Mesenteric fat pad (tissue), 1 donor: ENCODE results near the gene TAS1R1. TPM values are rescaled to one million over a fixed set of nuclear protein-coding genes. Genes with fewer than 3 reads are reported as not detected.
"Not testable (repeated sequence)": the region's sequence is repeated elsewhere in the genome, so short reads cannot be mapped to it uniquely, and the experiment has no call there.

Source experiments
- DNase-seq: peaks from one replicate; pipeline ENCODE4 v3.0.0-alpha.2; 2020; ENCODE audit warnings: low spot score
- total RNA-seq: library from RNA; stranded (reverse); fragmentation: NEBNext Ultra II Directional; extraction: Animal tissue kit (Norgen Biotek cat#: 25700); gene quantifications from one replicate; pipeline ENCODE4 v1.2.1, GENCODE V29; 2021
- donor health status: DM: yes; HTN: yes; CAD: no.

TAS1R1 gene
- total RNA-seq, 1 donor from 2014 or later, result not detected

DNA sequence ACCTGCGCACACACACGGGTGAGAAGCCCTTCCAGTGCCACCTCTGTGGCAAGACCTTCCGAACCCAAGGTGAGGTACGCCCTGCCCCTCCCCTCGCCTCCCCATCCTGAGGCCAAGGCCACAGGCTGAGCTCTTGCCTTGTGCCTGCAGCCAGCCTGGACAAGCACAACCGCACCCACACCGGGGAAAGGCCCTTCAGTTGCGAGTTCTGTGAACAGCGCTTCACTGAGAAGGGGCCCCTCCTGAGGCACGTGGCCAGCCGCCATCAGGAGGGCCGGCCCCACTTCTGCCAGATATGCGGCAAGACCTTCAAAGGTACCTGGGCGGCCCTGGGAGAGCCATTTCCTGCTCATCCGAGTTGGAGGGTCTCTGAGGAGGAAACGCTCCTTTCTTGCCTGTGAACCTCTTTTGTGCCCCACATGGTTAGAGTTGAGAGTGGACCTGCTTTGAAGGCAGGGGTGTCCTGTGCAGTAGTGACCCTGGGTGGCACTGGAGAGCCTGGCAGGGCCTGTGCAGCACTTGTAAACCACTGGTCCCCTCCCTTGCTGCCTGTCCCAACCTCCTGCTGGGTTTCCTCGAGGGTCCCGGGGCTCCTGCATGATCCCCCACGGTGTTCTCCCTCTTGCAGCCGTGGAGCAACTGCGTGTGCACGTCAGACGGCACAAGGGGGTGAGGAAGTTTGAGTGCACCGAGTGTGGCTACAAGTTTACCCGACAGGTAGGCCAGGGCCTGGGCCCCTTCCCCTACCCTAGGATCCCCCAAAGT lies 33.2 kb downstream of the TAS1R1 start:
- no peak for DNase-seq

DNA sequence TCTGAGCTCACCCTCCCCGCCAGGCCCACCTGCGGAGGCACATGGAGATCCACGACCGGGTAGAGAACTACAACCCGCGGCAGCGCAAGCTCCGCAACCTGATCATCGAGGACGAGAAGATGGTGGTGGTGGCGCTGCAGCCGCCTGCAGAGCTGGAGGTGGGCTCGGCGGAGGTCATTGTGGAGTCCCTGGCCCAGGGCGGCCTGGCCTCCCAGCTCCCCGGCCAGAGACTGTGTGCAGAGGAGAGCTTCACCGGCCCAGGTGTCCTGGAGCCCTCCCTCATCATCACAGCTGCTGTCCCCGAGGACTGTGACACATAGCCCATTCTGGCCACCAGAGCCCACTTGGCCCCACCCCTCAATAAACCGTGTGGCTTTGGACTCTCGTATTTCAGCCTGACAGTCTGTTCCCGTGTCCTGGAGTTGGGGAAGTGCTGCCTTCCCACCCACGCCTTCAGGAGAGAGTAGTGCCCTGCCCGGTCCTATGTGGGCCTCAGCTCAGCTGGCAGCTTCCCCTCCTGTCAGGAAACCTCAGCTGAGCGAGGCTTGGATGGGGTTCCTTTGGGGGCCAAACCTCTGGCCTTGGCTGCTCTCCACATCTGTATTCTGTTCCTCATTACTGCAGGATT lies 33.9 kb downstream of the TAS1R1 start:
- no peak for DNase-seq

- no peak for DNase-seq
Observed at GRCh38 chr1:6590046-6590445, 34.9 kb downstream of the TAS1R1 start.

DNA sequence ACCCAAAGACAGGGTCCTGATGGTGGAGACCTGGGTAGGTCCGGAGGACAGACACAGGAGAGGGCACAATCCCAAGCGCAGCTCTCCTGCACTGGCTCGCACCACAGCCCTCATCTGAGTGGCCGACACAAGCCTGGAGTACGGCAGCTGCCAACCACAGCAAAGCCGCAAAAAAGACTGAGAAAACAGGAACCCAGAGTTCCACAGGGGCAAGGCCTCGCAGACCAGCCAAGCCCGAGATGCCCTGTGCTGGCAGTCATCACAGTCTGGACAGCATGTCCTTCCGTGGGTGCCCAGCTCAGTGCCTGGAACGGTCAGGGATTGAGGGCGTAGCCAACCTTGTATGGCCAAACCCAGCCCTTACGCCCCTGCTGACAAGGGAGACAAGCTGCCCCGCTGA lies 36.1 kb downstream of the TAS1R1 start:
- no peak for DNase-seq

GRCh38 chr1:6591644-6592043 lies 36.5 kb downstream of the TAS1R1 start:
- no peak for DNase-seq

- DNase-seq, result no peak
Observed at GRCh38 chr1:6592441-6592840, 37.3 kb downstream of the TAS1R1 start.

- DNase-seq, result no peak
Observed at GRCh38 chr1:6592865-6593593, 37.9 kb downstream of the TAS1R1 start.

- DNase-seq, result no peak
Observed at GRCh38 chr1:6593810-6594209, 38.7 kb downstream of the TAS1R1 start.

DNA sequence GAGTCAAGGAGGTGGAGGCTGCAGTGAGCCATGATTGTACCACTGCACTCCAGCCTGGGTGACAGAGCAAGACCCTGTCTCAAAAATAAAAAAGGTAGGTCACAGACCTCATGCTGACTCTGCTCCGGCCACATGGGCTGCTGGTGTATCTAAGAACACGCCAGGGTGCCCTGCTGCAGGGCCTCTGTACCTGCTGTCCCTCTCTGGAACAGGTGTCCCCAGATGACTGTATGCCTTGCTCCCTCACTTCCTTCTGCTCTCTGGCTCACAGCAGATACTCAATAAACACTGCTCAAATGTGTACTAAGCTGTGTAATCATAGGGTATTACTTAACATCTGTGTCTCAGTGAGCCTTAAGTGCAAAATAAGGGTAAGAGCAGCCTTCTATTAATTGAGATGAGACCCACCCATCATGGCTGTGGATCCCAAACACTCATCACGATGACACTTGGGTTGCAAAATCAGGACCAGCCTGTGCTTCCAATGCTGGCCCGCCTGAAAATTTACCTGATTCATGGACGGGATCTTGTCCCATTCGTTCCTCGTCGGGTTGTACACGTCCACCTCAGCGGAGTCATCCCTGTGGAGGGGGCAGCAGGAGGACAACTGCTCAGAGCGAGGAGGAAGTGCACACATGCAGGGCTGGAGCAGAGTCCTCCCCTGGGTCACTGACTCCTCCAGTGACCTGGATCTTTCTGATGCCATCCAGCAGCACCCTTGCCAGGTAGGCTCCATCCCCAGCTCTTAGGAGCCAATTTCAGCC lies 40.1 kb downstream of the TAS1R1 start:
- DNase-seq, result no peak

DNA sequence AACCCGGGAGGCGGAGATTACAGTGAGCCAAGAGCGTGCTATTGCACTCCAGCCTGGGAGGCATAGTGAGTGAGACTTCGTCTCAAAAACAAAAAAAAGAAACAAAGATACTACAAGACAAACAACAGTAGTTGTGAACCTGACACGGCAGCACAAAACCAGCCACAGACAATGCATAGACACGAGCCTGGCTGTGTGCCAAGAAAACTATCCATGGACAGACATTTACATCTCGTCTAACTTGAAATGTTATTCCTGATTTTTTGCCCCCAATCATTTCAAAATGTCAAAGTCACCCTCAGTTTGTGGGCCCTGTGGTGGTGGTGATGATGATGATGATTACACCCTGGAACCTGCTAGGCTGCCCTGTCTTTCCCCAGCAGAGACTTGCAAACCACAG lies 41.2 kb downstream of the TAS1R1 start:
- no peak for DNase-seq

DNA sequence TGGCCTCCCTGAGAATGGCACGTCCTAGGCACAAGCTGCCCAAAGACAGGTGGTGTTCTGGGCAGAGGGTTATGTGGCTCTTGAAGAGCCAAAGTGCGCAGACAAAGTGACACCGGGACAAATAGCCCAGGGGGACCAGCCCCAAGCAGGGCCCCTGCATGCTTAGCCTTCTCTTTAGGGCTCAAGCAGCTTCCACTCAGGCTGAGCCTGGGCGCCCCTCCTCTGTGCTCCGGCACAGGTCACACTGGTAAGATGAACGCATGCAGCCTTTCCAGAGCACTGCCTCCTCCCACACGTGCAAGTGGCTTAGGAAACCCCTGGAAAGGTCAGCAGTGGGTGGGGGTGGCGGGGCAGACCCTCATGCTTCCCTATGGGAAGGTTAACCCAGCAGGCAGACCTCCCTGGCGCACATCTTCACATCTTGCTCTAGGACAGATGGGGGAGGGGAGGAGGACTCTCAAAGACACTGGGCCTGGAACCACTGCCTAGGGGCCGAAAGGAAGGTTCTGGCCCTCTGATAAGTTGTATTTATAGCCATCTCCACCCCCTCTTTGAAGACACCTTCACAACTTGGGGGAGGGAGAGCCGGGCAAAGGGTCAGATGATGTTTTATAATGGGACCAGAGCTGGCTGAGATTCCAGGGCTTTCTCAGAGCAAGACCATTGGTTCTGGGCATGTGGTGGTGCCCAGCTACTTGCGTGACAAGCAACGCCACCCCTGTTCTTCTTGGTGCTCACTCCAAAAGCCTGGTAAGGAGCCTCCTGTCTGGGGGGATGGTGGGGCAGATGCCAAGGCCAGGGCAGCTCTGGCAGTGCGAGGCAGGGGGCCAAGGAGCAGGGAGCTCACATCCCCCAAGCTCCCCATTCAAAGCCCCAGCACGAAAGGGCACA lies 42.0 kb downstream of the TAS1R1 start:
- no peak for DNase-seq

DNA sequence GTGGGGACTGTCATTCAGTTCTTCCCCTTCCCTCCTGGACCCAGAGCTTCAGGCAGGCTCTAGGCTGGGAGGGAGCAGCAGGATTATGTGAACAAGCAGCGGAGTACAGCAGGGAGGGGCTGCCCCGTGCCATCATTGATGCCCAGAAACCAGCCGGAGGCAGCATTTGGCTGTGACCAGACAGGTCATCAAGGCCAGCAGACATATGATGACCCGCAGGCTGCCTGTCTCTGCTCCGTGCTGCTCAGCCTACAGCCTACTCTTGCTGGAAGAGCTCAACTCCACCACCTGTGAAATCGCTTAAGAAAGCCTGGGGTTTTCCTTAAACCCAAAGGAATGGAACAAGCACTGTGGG lies 42.6 kb downstream of the TAS1R1 start:
- no peak for DNase-seq

DNA sequence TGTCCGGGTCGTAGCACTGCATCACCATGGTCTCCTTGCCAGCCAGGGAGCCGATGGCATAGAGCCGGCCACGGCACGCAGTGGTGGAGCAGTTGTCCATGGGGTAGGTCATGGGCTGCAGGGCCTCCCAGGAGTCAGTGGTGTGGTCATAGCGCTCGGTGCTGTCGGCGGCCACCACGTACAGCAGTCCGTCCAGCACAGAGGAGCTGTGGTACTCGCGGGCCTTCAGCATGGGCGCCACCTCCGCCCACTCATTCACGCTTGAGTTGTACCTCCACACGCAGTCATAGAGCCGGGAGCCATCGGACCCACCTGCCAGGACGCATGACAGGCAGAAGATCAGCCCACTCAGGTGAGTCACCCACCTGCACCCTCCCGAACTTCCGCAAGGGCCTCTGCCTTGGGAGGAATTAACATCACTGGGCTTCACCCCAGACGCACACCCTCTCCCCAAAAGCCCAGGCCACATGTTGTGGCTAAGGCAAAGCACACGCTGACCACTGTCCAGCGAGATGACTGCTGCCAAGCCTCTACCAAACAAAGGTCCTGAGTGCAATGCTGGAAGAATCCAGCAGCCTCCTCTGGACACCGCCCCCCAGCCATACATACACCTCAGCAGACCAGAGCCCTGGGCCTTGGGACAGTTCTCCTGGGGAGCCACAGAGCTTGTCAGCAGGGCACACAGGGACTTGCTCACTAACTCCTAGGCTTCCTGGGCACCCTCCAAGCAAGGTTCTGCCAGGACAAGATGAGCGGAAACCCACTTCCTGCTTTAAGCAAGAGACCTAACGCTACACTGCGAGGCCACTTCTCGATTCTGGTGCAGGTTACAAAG lies 44.3 kb downstream of the TAS1R1 start:
- DNase-seq, result no peak

DNA sequence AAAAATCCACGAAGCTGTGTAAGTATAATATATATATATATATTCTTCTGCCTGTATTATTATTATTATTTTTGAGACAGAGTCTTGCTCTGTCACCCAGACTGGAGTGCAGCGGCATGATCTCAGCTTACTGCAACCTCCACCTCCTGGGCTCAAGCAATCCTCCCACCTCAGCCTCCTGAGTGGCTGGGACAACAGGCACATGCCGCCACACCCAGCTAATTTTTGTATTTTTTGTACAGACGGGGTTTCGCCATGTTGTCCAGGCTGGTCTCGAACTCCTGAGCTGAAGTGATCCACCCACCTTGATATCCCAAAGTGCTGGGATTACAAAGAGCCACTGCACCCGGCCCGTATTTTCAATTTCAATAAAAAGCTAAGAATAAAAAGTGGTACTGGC lies 44.9 kb downstream of the TAS1R1 start:
- DNase-seq, result not testable (repeated sequence)

DNA sequence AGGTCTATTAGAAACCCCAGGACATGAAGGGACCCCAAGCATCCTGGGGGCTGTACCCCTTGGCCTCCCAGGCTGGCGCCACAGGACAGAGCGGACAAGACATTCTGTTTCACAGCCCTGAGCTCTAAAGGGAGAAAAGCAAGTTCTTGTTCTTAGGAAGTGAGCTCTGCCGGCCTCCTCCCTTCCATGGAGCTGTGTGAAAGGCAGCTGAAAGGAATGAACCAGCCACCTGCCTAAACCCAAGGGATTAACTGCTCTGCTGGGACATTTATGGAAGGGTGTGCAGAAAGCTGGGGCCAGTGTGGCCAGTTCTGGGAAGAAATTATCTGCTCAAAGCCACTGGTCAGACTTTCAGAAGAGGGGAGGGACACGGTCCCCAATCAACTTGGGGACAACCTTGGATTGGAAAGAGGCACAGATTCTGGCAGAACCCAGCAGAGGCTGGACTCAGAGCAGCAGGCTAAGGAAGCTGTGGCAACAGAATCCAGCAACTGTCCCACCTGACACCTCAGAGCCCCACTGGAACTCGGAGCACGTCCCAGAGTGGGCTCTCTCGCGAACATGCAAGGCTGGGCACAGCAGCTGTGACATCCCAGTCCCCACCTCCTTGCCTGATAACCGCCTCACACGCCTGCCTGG lies 45.4 kb downstream of the TAS1R1 start:
- DNase-seq, result no peak

DNA sequence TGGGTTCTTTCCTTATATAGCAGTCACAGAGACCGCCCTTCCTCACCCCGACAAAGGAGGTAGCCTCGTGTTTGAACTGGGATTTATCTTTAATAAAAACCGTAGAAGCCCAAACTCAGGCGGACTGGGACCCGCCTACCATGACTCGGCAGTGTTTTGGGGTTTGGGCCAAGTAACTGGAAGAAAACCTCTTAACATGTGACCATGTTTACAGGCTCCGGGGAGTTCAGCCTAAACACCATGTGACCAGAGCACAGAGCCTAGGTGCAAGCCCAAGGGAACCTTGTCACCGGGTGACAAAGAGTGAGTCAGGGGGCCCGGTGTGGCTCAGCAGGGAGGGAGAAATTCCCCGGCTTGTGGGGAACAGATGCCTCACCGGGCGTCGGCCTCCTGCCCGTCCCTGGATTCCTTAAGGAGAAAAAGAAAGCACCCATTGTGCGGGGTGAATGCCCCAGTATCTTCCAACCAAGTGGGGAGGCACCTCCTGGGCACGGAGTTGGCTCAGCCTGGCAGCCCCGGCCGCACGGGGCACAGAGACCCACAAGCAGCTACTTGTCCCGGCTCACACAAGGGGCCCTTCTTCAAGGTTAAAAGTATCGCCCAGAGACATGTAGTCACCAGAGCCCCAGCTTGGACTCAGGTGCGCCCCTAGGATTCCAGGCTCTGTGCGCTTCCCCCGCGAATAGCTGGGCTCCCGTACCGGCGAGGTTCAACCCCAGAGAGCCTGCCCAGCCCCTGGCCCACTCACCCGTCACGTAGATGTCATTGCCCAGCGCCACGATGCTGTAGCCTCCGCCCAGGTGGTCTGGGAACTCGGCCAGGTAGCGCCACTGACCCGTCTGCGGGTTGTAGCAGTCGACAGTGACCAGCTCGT lies 46.2 kb downstream of the TAS1R1 start:
- no peak for DNase-seq

DNA sequence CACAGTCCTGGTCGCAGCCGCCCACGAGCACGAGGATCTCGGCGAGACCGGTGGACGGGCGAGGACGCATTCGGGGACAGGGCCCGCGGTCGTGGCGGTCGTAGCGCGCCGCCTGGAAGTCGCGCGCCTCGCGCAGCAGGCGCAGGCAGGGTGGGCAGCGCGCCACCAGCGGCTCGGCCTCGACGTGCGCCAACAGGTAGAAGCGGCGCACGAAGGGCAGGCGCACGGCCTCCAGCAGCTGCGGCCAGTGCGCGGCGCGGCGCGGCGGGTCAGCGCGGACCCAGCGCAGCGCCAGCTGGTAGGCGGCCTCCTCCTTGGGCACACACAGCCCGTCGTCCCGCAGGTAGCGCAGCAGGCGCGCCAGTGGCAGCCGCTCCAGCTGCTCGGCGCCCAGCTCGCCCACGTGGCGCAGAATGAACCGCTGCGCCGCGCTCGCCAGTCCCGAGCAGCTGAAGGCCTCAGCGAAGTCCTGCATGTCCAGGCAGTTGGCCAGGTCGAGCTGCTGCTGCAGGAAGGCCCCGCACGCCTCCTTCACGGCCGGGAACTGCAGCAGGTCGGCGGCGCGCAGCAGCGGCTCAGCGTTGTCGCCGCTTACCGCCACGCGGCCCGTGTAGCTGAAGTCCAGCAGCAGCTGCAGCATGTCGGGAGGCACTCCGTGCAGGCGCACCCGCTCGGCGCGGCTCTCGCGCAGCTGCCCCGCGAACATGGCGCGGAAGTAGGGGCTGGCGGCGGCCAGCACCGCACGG lies 47.0 kb downstream of the TAS1R1 start:
- no peak for DNase-seq
